Activated CD8-positive, alpha-beta memory T cell treated with anti-CD3 and anti-CD28 coated beads for 4 hours (primary cell): Measurements from ENCODE around the gene ABCC10.
A peak's percentile ranks its signal among the peaks of the same experiment; 100 is the strongest.
"Not testable (repeated sequence)": the region's sequence is repeated elsewhere in the genome, so short reads cannot be mapped to it uniquely, and the experiment has no call there.

Source experiments
- DNase-seq, 2 donors: peaks; one replicate each; pipeline ENCODE4 v3.0.0-alpha.2; 2020; ENCODE audit warnings: low read depth in 2 of 2

ABCC10 gene

GRCh38 chr6:43444036-43444435 is 16.7 kb downstream of the ABCC10 start:
- no peak for DNase-seq

- DNase-seq: no peak
Measured at GRCh38 chr6:43444582-43444981, 17.2 kb downstream of the ABCC10 start.

- no peak for DNase-seq
Measured at GRCh38 chr6:43445576-43445975, 18.2 kb downstream of the ABCC10 start.

GRCh38 chr6:43447604-43448003 is 20.3 kb downstream of the ABCC10 start:
- DNase-seq: no peak

- DNase-seq: no peak
Measured at GRCh38 chr6:43448916-43449315, 21.6 kb downstream of the ABCC10 start.

- DNase-seq: no peak
Measured at GRCh38 chr6:43450699-43451131, 23.4 kb downstream of the ABCC10 start.

GRCh38 chr6:43451348-43451747 is 24.0 kb downstream of the ABCC10 start:
- no peak for DNase-seq

- no peak for DNase-seq
Measured at GRCh38 chr6:43451939-43452338, 24.6 kb downstream of the ABCC10 start.

GRCh38 chr6:43452896-43453295 is 25.6 kb downstream of the ABCC10 start:
- no peak for DNase-seq

GRCh38 chr6:43453831-43454230 is 26.5 kb downstream of the ABCC10 start:
- no peak for DNase-seq

GRCh38 chr6:43454290-43454695 is 27.0 kb downstream of the ABCC10 start:
- DNase-seq: peak; percentile 9 to 33

GRCh38 chr6:43454696-43455530 is 27.6 kb downstream of the ABCC10 start:
- DNase-seq: no peak

- DNase-seq: peak; percentile 31 to 57
Measured at GRCh38 chr6:43455531-43456428, 28.4 kb downstream of the ABCC10 start, which contains the start of gene DLK2. TSS of gene DLK2 (minus strand) at chr6:43455548. CDS start at chr6:43454825, 723 bp downstream.

- DNase-seq: no peak
Measured at GRCh38 chr6:43457643-43458042, 30.3 kb downstream of the ABCC10 start.

GRCh38 chr6:43458154-43458553 is 30.8 kb downstream of the ABCC10 start:
- not testable (repeated sequence) for DNase-seq

GRCh38 chr6:43459535-43459934 is 32.2 kb downstream of the ABCC10 start:
- no peak for DNase-seq

- DNase-seq: no peak
Measured at GRCh38 chr6:43460032-43460431, 32.7 kb downstream of the ABCC10 start.

- no peak for DNase-seq
Measured at GRCh38 chr6:43461936-43462335, 34.6 kb downstream of the ABCC10 start.

- no peak for DNase-seq
Measured at GRCh38 chr6:43464337-43464736, 37.0 kb downstream of the ABCC10 start.

GRCh38 chr6:43465948-43466347 is 38.6 kb downstream of the ABCC10 start:
- DNase-seq: no peak

GRCh38 chr6:43467265-43467664 is 39.9 kb downstream of the ABCC10 start:
- DNase-seq: not testable (repeated sequence)

- DNase-seq: no peak
Measured at GRCh38 chr6:43467752-43468151, 40.4 kb downstream of the ABCC10 start.

GRCh38 chr6:43468240-43468639 is 40.9 kb downstream of the ABCC10 start:
- no peak for DNase-seq
